Stomach (tissue), 4 donors: Measurements from ENCODE around the gene RALGAPB.

Experiments
- CTCF ChIP-seq, 7 experiments: fragments of 450-650 bp in 4 of 7; fragments of 200-600 bp in 3 of 7; sonication (generic) in 3 of 7; IDR thresholded peaks; one replicate each; pipeline ENCODE4 v1.5.1; 2016 to 2019; ENCODE audit warnings: antibody characterized with exemption in 7 of 7, control low read depth in 2 of 7, mild to moderate bottlenecking in 1 of 7
- EP300 ChIP-seq: sonication (generic); formaldehyde crosslinking; IDR thresholded peaks from one replicate; pipeline ENCODE4 v1.6.1; 2017; ENCODE audit warnings: antibody characterized with exemption
- POLR2AphosphoS5 ChIP-seq, 3 donors: sonication (generic); formaldehyde crosslinking; IDR thresholded peaks; one replicate each; pipeline ENCODE4 v1.6.1; 2016; ENCODE audit warnings: antibody characterized with exemption in 3 of 3

GRCh38 chr20:38610521-38610920 is 137.9 kb downstream of the RALGAPB start:
- no peak for TF ChIP-seq EP300
- TF ChIP-seq POLR2AphosphoS5 (IDR thresholded peaks at IDR 0.05), result no peak
- TF ChIP-seq CTCF (IDR thresholded peaks at IDR 0.05), result no peak
